ENCODE data around the gene LRP1B.
"Not testable (repeated sequence)": the region's sequence is repeated elsewhere in the genome, so short reads cannot be mapped to it uniquely, and the experiment has no call there.

The LRP1B gene

DNA sequence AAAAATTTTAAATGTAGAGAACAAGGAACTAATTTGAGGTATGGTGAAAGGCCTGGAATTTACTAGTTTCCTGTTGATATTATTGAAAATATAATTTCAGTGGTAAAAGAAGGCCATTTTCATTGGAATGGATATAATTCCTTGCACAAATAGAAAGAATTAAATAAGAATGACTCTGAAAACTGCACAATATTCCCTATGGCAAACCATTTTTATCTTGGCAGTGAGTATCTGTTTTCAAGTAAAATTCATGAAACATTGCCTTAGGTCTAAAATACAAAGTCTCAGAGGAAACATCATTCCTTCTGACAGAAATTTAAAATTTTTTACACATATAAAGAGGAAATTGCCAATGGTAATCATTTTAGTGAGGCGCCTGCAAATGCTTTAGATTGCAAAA, 1468.3 kb downstream of the LRP1B start:
- no peak for DNase-seq

- no peak for DNase-seq
Measured at GRCh38 chr2:140658760-140659692, 1471.8 kb downstream of the LRP1B start.

- DNase-seq: no peak
Measured at GRCh38 chr2:140657657-140658056, 1473.2 kb downstream of the LRP1B start.

DNA sequence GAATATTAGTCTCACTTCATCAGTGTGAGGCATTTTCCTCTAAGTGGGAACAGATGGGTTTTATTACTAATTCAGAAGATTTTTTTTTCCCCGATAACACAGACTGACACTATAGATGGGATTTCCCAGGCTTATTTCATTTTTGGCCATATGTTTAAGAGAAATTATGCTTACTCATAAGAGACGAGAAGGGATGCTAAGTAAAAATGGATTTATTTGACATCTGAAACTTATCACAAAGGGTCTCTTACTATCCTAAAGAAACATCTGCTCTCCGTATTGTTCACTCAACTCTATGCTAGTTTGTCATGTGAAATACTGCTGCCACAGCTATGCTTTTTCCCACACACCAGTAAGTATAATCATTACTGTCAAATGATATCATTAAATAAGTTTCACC, 1476.3 kb downstream of the LRP1B start:
- DNase-seq: no peak

DNA sequence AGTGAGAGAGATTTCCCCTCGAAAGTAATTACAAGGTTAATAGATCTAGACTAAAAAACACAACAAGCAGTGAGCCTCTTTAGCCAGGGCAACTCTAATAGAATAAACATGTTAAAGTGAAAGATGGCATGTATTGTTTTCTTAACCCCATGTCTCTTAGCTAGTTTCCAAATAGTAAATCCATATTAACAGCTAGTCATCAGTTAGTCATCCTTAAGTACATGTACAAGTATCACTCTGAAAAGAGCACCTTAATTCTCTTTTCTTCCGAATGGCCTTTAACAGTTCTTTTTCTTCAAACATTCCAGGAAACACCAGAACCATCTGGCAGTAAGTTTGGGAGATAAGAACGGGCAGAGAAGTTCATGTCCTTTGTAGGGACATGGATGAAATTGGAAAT, 1480.0 kb downstream of the LRP1B start:
- no peak for DNase-seq

DNA sequence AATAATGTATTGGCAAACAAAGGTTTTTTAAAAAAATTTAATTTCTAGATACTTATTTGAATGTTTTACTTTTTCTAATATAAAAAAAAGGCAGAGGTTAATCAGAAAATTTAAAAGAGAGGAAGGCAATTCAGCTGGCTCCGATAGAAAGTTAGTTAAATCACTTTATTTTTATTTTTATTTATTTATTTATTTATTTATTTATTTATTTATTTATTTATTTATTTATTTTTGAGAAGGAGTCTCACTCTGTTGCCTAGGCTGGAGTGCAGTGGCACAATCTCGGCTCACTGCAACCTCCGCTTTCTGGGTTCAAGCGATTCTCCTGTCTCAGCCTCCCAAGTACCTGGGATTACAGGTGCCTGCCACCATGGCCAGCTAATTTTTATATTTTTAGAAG, 1480.7 kb downstream of the LRP1B start:
- DNase-seq: not testable (repeated sequence)

- no peak for DNase-seq
Measured at GRCh38 chr2:140648393-140648792, 1482.4 kb downstream of the LRP1B start.

GRCh38 chr2:140643761-140644187, 1487.0 kb downstream of the LRP1B start:
- no peak for DNase-seq

- DNase-seq: no peak
Measured at GRCh38 chr2:140641163-140641562, 1489.7 kb downstream of the LRP1B start.

DNA sequence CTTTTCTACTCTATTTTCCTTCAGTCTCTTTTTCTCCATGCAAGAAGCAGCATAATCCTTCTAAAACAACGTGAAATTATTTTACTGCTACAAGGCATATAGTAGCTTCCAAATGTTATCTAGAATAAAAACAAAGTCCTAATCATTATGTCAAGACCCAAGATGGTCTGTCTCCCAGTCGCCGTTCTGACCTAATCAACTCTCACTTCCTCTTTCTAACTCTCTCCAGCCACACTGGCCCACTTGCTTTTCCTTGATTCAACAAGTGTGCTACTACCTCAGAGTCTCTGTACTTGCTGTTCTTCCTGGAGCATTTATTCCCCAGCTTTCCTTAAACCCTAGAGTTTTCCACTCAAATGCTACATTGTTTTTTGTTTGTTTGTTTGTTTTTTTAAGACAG, 1491.2 kb downstream of the LRP1B start:
- DNase-seq: no peak

DNA sequence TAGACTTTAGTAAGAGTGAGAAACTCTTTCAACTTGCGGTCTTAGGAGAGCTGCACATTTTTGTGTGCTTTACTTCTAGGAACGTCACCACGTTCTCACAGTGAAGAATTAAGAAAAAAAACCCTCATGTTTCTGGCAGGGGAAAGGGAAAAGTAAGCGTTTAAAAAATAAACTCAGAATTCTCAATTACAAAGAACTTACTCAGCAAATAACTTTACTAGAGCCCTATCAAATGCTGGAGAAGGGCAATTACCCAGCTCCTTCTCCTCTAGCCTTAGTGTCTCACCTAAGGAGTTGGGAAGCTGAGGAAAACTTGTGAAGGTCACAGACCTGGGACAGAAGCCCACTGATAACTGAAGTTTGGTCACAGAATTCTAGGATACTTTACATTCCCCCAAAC, 1500.3 kb downstream of the LRP1B start:
- DNase-seq: no peak

DNA sequence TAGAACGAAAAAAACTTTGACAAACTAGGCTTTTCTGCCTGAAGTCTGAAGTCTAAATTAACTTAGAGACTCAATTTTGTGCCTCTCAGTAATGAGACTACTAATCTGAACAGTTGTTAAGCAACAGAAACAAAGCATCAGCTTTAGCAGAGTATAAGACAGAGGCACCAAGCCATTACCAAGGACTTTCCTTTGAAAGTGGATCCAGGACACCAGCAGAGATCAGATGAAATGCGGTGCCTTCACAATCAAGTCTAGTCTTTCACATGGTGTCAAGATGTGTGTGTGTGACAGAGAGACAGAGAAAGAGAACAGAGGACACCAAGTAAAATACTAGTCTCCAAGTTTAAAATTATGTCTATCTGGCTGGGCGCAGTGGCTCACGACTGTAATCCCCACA, 1502.9 kb downstream of the LRP1B start:
- no peak for DNase-seq

DNA sequence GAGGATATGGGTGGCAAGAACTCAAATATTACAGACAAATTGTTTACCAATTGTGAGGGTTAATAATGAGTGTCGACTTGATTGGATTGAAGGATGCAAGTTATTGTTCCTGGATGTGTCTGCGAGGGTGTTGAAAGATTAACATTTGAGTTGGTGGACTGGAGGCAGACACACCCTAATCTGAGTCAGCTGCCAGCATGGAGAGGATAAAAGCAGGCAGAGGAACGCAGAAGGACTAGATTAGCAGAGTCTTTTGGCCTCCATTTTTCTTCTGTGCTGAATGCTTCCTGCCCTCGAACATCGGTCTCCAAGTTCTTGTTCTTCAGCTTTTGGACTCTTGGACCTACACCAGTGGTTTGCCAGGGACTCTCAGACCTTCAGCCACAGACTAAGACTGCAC, 1503.7 kb downstream of the LRP1B start:
- no peak for DNase-seq

- DNase-seq: no peak
Measured at GRCh38 chr2:140624200-140624599, 1506.6 kb downstream of the LRP1B start.

- no peak for DNase-seq
Measured at GRCh38 chr2:140621583-140622362, 1509.0 kb downstream of the LRP1B start.

- DNase-seq: no peak
Measured at GRCh38 chr2:140604788-140605187, 1526.0 kb downstream of the LRP1B start.

DNA sequence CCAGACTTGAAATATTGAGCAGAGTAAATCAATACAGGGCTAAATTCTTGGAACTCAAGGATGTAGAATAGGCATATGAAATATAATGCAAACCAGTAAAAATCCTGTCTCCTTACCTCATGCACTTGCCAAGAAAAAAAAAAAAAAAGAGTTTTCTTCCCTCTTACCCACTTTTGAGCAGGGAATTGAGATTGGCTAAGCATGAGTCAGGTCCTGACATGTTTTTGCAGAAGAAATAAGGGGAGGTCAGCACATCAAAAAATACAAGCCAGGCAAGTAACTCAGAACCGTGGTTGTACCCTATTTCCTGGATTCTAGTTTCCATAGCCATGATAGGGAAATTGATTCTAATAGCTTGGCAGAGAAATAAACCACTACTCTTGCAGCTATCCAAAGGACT, 1526.7 kb downstream of the LRP1B start:
- no peak for DNase-seq

- no peak for DNase-seq
Measured at GRCh38 chr2:140603416-140603815, 1527.4 kb downstream of the LRP1B start.

DNA sequence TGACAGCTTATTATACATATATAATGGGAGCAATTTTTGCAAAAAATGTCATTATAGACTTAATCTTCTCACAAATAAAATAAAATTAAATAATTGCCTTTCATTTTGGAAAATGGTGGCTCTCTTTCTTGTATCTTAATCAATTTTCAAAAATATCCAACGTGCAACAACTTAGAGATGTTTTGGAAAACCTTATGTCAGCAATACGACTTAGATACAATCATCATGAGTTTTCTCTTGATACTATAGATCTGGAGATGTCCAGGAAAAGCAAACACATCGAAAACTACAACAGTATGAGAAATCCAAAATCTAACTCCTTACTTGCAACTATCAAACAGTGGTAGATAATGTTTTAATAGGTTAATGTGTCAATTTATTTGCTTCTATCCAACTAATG, 1529.0 kb downstream of the LRP1B start:
- DNase-seq: no peak

DNA sequence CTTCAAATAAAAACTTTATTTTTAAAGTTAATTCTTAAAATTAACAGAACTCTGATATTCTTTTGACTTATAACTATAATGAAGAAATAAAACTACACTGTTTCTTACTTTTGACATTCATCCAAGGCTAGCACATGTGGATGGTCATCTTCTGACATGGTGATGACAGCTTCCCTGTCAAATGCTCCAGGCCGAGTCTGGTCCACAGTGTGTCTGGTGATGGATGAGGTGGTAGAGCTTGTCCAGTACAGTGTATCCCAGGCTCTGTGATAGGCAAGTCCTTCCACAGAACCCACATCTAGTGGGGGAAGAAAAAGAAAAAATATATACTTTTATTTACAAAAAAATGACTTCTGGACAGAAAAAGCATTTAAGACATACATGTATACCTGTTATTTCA, 1529.5 kb downstream of the LRP1B start:
- DNase-seq: no peak

- no peak for DNase-seq
Measured at GRCh38 chr2:140600116-140600515, 1530.7 kb downstream of the LRP1B start.

DNA sequence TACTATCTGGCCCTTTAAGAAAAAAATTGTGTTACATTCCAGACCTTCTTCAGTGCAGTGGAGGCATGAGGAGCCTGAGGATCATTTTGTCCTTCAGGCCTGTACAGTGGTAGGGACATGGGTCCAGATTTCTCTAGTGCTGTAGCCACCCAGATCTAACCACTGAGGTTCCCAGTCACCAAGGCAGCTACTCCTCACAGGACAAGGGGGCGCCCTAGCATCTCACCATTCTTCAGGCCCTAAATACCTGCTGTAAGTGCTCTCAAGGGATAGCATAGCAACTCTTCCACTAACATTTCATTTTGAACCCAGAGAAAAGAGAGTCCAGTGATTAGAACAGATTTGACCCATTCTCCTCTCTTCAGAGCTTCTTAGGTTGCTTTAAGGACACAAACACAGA, 1533.0 kb downstream of the LRP1B start:
- no peak for DNase-seq

DNA sequence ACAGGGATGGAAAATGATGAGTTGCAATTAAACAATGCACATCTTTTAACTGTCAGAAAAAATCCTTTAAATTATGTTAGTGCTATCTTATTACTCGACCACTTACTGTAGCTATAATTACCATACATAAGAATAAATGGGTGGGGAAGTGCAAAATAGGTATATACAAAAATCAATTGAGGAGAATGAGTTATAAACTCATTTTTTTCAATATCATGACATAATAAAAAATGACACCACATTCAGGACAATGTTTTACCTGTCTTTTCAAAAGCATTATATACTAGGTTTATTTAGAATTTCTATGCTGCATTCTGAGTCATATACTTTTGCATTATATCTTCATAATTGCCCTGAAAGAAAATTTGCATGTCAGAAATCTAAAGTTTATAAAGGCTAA, 1533.6 kb downstream of the LRP1B start:
- DNase-seq: no peak

DNA sequence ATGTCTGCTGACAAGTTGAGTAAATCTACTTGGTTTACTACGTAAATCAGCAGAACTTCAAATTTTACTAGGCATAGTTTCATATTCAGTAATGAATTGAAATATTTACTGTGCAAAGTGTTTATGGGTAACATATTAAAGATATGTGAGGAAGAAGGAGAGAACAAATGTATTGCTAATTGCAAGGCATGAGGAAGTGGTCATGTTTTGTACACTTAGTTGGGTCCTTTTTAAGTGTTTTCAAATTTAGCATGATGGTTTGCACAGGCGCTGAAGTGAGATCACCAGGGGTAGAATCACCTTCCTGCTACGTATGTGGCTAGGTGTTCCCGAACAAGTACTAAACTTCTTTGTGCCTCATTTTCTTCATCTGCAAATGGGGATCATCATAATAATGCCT, 1534.4 kb downstream of the LRP1B start:
- no peak for DNase-seq

Measured in central memory CD4-positive, alpha-beta T cell (primary cell).